B cell (primary cell): ENCODE data around the gene APBA2.

Experiments
- CTCF ChIP-seq: fragments of 200-600 bp; IDR thresholded peaks from one replicate; pipeline ENCODE4 v1.8.0; 2022; ENCODE audit warnings: antibody characterized with exemption, mild to moderate bottlenecking
- EZH2 ChIP-seq: IDR thresholded peaks from 2 replicates; pipeline ENCODE4 v1.6.1; 2012; ENCODE audit warnings: borderline replicate concordance, low read depth, mild to moderate bottlenecking, moderate library complexity, low read length; ENCODE audit not compliant: insufficient read depth, poor library complexity, severe bottlenecking

GRCh38 chr15:28964098-28964497, 78.3 kb downstream of the APBA2 start:
- TF ChIP-seq CTCF (no peak), EZH2 (no peak)
